Spleen (tissue), 11 donors: Measurements from ENCODE around the gene GOLGA6L2. TPM values are rescaled to one million over a fixed set of nuclear protein-coding genes. Genes with fewer than 3 reads are reported as not detected.

Experiments used
- DNase-seq: peaks from one replicate; pipeline ENCODE4 v3.0.0-alpha.2; 2020
- H3K27ac ChIP-seq, 8 donors: fragments of 200-600 bp; sonication (generic) in 7 of 8; 1 replicate in 4 of 8; 2 replicates in 4 of 8; pipeline versions ENCODE4 v1.5.0 to v1.8.0; 2016 to 2021; ENCODE audit warnings: inconsistent platforms in 4 of 8, mild to moderate bottlenecking in 4 of 8, moderate library complexity in 1 of 8
- H3K27me3 ChIP-seq, 7 donors: fragments of 200-600 bp; sonication (generic) in 6 of 7; replicated peaks in 1 of 7; 1 replicate in 4 of 7; 2 replicates in 3 of 7; pipeline versions ENCODE4 v1.5.0 to v1.8.0; 2016 to 2021; ENCODE audit warnings: inconsistent platforms in 3 of 7, mild to moderate bottlenecking in 1 of 7
- H3K36me3 ChIP-seq, 6 donors: fragments of 200-600 bp; sonication (generic) in 5 of 6; 1 replicate in 4 of 6; 2 replicates in 2 of 6; pipeline versions ENCODE4 v1.5.0 to v1.8.0; 2016 to 2021; ENCODE audit warnings: inconsistent platforms in 2 of 6
- H3K4me1 ChIP-seq, 6 donors: fragments of 200-600 bp; sonication (generic) in 5 of 6; 1 replicate in 3 of 6; 2 replicates in 3 of 6; pipeline versions ENCODE4 v1.5.0 to v1.8.0; 2016 to 2021; ENCODE audit warnings: inconsistent platforms in 3 of 6
- H3K4me3 ChIP-seq, 8 donors: fragments of 200-600 bp; sonication (generic) in 7 of 8; 1 replicate in 4 of 8; 2 replicates in 4 of 8; pipeline versions ENCODE4 v1.5.0 to v1.8.0; 2016 to 2021; ENCODE audit warnings: inconsistent platforms in 4 of 8, mild to moderate bottlenecking in 4 of 8, moderate library complexity in 2 of 8
- H3K9me3 ChIP-seq, 8 donors: fragments of 200-600 bp; sonication (generic) in 7 of 8; 1 replicate in 4 of 8; 2 replicates in 4 of 8; pipeline versions ENCODE4 v1.5.0 to v1.8.0; 2016 to 2021; ENCODE audit warnings: inconsistent platforms in 4 of 8
- CTCF ChIP-seq, 11 experiments: fragments of 200-600 bp in 7 of 11; fragments of 450-650 bp in 4 of 11; sonication (generic) in 4 of 11; IDR thresholded peaks in 8 of 11; conservative IDR thresholded peaks in 3 of 11; 1 replicate in 7 of 11; 2 replicates in 4 of 11; pipeline versions ENCODE4 v1.4.0 to v1.8.0; 2016 to 2021; ENCODE audit warnings: antibody characterized with exemption in 11 of 11, inconsistent platforms in 4 of 11, mild to moderate bottlenecking in 1 of 11
- POLR2A ChIP-seq, 3 donors: fragments of 450-650 bp; IDR thresholded peaks; one replicate each; pipeline ENCODE4 v1.5.1; 2017; ENCODE audit warnings: antibody characterized with exemption in 3 of 3, mild to moderate bottlenecking in 1 of 3
- POLR2AphosphoS5 ChIP-seq, 3 donors: sonication (generic); formaldehyde crosslinking; IDR thresholded peaks; one replicate each; pipeline ENCODE4 v1.5.1; 2017; ENCODE audit warnings: antibody characterized with exemption in 3 of 3
- WGBS, 5 donors: extraction: QIAGEN DNeasy Blood & Tissue Kit in 3 of 5; methylation state at CpG; one replicate each; pipeline versions ENCODE4 v1.1.5 to v1.1.7; 2013 to 2018; 5-methylcytosine and 5-hydroxymethylcytosine counted together
- intact Hi-C: fragments of 100-400 bp; cut with DNase I; formaldehyde crosslinking; loops from one replicate; pipeline ENCODE4 v1.15.0; 2023; ENCODE audit warnings: low total_unique reads
- polyA plus RNA-seq, 3 donors: library from polyadenylated mRNA; stranded (reverse); fragments of 200-250 nt; gene quantifications; one replicate each; pipeline ENCODE4 v1.2.1, GENCODE V29; 2013
- total RNA-seq, 7 donors: library from RNA; depleted of rRNA in 3 of 7; stranded (reverse); fragments of >200 nt in 3 of 7; fragmentation: NEBNext Ultra II Directional in 4 of 7; extraction: Animal tissue kit (Norgen Biotek cat#: 25700) in 4 of 7; gene quantifications; one replicate each; pipeline versions ENCODE4 v1.1.0 to v1.2.1, GENCODE V29; 2016 to 2021
- donor health status: healthy with polysubstance abuse.
- donor health status: DM: no; HTN: no; CAD: no; lungs with moderate emphysema.
- donor health status: DM: no; HTN: no; CAD: no.
- donor health status: Bipolar disorder and iron deficiency.
- donor health status: healthy.
- donor health status: DM: no; HTN: no; CAD: no.
- donor health status: DM: yes; HTN: yes; CAD: no.

Gene GOLGA6L2
- total and polyA plus RNA-seq, 10 donors, result not detected

DNA sequence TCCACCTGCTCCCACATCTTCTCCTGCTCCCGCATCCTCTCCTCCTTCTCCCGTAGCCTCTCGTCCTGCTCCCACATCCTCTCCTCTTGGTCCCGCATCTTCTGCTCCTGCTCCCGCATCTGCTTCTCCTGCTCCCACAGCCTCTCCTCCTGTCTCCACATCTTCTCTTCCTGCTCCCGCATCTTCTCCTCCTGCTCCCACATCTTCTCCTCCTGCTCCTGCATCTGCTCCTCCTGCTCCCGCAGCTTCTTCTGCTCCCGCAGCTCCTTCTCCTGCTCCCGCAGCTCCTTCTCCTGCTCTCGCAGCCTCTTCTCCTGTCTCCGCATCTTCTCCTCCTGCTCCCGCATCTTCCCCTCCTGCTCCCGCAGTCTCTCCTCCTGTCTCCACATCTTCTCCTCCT lies 5.8 kb downstream of the GOLGA6L2 start:
- TF ChIP-seq POLR2A (IDR thresholded peaks at IDR 0.05), result no peak
- 84 to 90% (median 86%) methylated on average over 13 of the region's 13 CpGs for WGBS, 5 donors
- intact Hi-C loops, result no loop called here
- no peaks in the 10 kb centered on the region for H3K9me3 ChIP-seq
- no peaks in the 10 kb centered on the region for H3K36me3 ChIP-seq
- H3K27ac ChIP-seq, result no peak overlapping the region
- H3K4me3 ChIP-seq, result no peak overlapping the region
- H3K4me1 ChIP-seq, result no peaks in the 10 kb centered on the region
- no peak for DNase-seq
- peaks cover 0 to 8% (median 0%) of the 10 kb centered on the region in 7 donors for H3K27me3 ChIP-seq

DNA sequence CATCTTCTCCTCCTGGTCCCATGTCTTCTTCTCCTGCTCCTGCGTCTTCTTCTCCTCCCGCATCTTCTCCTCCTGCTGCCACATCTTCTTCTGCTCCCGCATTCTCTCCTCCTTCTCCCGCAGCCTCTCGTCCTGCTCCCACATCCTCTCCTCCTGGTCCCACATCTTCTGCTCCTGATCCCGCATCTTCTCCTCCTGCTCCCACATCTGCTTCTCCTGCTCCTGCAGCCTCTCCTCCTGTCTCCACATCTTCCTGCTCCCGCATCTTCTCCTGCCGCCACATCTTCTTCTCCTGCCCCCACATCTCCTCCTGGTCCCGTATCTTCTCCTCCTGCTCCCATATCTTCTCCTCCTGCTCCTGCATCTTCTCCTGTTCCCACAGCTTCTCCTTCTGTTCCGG lies 6.4 kb downstream of the GOLGA6L2 start:
- no peak overlapping the region for H3K4me3 ChIP-seq
- no peaks in the 10 kb centered on the region for H3K36me3 ChIP-seq
- DNase-seq, result no peak
- H3K4me1 ChIP-seq, result no peaks in the 10 kb centered on the region
- no peak for TF ChIP-seq POLR2A (IDR thresholded peaks at IDR 0.05)
- 88 to 94% (median 89%) methylated on average over 10 of the region's 10 CpGs for WGBS, 5 donors
- H3K27me3 ChIP-seq, result peaks cover 0 to 8% (median 0%) of the 10 kb centered on the region in 7 donors
- no peaks in the 10 kb centered on the region for H3K9me3 ChIP-seq
- H3K27ac ChIP-seq, result no peak overlapping the region
- intact Hi-C loops, result no loop called here

- TF ChIP-seq POLR2AphosphoS5 (IDR thresholded peaks at IDR 0.05), result no peak
- no peak for TF ChIP-seq POLR2A (IDR thresholded peaks at IDR 0.05)
- TF ChIP-seq CTCF (IDR thresholded peaks at IDR 0.05 in 8 of 11, conservative IDR thresholded peaks at IDR 0.05 in 3 of 11), result no peak
- Histone ChIP-seq H3K27ac (no peak overlapping the region), H3K9me3 (no peaks in the 10 kb centered on the region), H3K4me1 (no peaks in the 10 kb centered on the region), H3K36me3 (no peaks in the 10 kb centered on the region), H3K4me3 (no peak overlapping the region), H3K27me3 (peaks cover 0 to 8% (median 0%) of the 10 kb centered on the region in 7 donors)
- intact Hi-C loops, result no loop called here
- no peak for DNase-seq
- WGBS, 5 donors, result 72 to 75% (median 73%) methylated on average over 7 of the region's 7 CpGs
Measured at GRCh38 chr15:23439513-23439912, 7.5 kb downstream of the GOLGA6L2 start.

GRCh38 chr15:23438816-23439466 lies 8.1 kb downstream of the GOLGA6L2 start:
- Histone ChIP-seq H3K4me1 (no peaks in the 10 kb centered on the region), H3K4me3 (no peak overlapping the region), H3K36me3 (no peaks in the 10 kb centered on the region), H3K27me3 (peaks cover 0 to 7% (median 0%) of the 10 kb centered on the region in 7 donors), H3K9me3 (no peaks in the 10 kb centered on the region), H3K27ac (no peak overlapping the region)
- DNase-seq, result no peak
- TF ChIP-seq POLR2AphosphoS5 (IDR thresholded peaks at IDR 0.05) (no peak), CTCF (IDR thresholded peaks at IDR 0.05 in 8 of 11, conservative IDR thresholded peaks at IDR 0.05 in 3 of 11) (no peak), POLR2A (IDR thresholded peaks at IDR 0.05) (no peak)
- intact Hi-C loops, result no loop called here
- 72 to 88% (median 78%) methylated on average over 9 of the region's 9 CpGs for WGBS, 5 donors

DNA sequence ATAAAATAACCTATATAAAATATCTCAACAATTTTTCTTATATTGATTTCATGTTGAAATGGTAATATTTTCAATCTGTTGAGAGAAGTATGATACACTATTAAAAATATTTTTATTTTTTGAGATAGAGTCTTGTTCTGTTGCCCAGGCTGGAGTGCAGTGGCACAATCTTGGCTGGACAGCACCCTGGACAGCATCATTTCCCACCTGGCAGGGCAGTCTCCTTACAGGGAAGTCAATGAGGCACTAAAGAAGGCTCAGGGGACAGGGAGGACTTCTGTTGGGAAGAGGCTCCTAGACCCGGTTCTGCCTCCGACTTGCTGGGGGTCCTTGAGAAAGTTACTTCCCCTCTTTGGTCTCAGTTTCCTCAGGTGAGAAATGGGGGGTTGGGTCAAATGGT lies 9.4 kb downstream of the GOLGA6L2 start:
- intact Hi-C loops, result no loop called here

More for the DNA sequence above, 9.4 kb downstream of the GOLGA6L2 start:
- TF ChIP-seq CTCF (IDR thresholded peaks at IDR 0.05 in 8 of 11, conservative IDR thresholded peaks at IDR 0.05 in 3 of 11), result no peak
- Histone ChIP-seq H3K4me3 (no peak overlapping the region), H3K9me3 (no peaks in the 10 kb centered on the region), H3K27me3 (no peaks in the 10 kb centered on the region), H3K27ac (no peak overlapping the region), H3K4me1 (no peaks in the 10 kb centered on the region), H3K36me3 (no peaks in the 10 kb centered on the region)
- no peak for DNase-seq
- WGBS, 5 donors, result 81 to 93% (median 91%) methylated on average over 2 of the region's 2 CpGs
